GM18858 (cell line): ENCODE results near the gene LGALS9B.
"Not testable (repeated sequence)": the region's sequence is repeated elsewhere in the genome, so short reads cannot be mapped to it uniquely, and the experiment has no call there.

Source experiments
- ATAC-seq: cut with Tn5 transposase; IDR thresholded peaks from one replicate; pipeline ENCODE4 v1.9.1; 2021; ENCODE audit not compliant: unreplicated experiment

Gene LGALS9B

GRCh38 chr17:20469107-20469506 is 1.8 kb upstream of the LGALS9B start:
- not testable (repeated sequence) for ATAC-seq

GRCh38 chr17:20466999-20467398 is 340 bp downstream of the LGALS9B start:
- not testable (repeated sequence) for ATAC-seq

GRCh38 chr17:20466553-20466952 is 786 bp downstream of the LGALS9B start:
- not testable (repeated sequence) for ATAC-seq

- ATAC-seq = not testable (repeated sequence)
Measured at GRCh38 chr17:20465535-20465934, 1.8 kb downstream of the LGALS9B start.

- not testable (repeated sequence) for ATAC-seq
Measured at GRCh38 chr17:20464854-20465414, 2.4 kb downstream of the LGALS9B start.

GRCh38 chr17:20462158-20462557 is 5.2 kb downstream of the LGALS9B start:
- ATAC-seq = not testable (repeated sequence)

DNA sequence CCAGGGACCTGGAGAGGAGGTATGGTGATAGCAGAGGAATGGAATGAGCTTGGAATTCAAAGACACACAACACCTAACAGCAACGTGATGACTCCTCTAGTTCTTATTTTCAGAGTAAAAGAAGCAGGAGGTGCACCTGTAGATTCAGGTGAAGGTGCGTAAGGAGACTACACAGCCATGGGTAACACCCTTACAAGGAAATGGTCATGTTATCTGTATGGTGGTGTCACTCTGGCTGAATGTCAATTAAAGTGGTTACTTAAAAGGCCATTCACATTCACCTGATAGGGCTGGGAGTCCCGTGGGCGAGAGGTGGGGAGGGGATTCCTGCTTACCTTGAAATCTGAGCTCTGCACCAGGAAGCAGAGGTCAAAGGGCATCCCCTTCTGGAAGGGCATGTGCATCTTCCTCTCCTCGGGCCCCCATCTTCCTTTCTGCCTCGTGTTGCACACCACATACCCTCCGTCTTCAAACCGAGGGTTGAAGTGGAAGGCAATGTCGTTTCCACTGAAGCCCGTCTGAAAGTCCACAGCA is 9.4 kb downstream of the LGALS9B start:
- ATAC-seq = not testable (repeated sequence)

GRCh38 chr17:20455106-20455505 is 12.2 kb downstream of the LGALS9B start:
- not testable (repeated sequence) for ATAC-seq

- ATAC-seq = not testable (repeated sequence)
Measured at GRCh38 chr17:20453820-20454434, 13.4 kb downstream of the LGALS9B start.

DNA sequence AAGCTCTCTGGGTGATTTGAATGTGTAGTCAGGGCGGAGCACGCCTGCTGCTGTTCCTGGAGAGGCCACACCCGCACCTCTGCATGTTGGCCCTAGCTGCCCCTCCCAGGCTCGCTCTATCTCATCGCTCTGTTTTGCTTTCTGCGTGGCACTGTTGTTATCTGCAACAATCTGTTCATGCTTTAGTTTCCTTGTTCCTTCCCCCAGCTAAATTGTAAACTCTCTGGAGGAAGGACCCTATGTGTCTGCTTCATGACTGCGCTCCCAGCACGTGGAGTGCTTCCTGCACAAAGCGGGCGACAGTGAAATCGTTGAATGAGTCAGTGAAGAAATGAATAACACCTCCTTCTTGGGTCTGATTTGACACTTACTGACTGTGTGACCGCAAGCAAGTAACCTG is 16.5 kb downstream of the LGALS9B start:
- not testable (repeated sequence) for ATAC-seq

DNA sequence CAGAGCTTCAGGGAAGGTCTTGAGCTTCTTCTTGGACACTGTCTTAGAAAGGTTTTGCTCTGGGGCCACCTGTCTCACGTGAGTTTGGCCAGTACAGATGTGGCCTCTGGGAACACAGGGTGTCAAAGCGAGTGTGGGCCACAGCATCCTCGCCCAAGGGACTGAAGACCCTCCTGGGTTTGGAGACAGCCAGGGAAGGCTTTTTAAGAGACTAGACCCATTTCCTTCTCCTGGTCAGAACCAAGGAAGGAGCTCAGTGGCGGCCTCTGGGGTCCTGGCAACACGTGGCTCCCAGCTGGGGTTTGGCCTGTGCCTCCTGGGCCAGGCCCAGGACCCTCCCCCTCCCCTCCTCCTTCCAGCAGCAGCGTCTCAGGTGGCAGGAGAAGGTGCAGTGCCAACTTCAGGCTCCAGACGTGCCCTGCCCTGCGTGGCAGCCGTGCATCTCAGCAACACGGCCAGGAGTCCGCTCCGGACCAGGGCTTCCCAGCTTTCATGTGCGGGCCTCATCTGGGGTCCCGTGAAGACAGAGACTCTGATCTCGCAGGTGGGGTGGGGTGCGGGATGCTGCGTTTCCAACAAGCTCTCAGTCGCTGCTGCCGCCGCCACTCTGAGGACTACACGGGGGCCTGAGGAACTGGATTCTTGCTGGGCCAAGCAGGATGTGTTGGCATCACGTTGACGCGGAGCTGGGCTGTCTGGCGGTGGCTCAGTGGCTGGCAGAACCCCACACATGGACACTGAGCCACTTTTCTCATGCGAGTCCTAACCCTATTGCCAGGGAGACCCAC is 19.6 kb downstream of the LGALS9B start:
- not testable (repeated sequence) for ATAC-seq

DNA sequence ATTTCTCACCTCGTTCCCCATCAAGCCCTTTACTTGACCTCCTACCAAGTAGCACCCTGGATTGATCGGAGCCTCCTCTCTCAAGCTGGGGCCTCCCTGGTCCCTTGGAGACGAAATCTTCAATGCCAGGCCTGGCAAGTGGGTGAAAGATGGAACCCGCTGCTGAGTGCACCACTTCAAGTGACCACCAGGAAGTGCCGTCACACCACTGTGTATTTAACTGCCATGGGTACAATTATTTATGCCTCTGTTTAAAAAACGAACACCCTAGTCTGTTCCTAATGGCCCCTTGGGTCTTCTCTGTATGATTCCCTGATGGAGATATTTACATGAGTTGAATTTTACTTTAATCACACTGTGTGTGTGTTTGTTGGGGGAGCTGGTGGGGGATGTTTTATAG is 20.4 kb downstream of the LGALS9B start:
- ATAC-seq = not testable (repeated sequence)

- ATAC-seq = not testable (repeated sequence)
Measured at GRCh38 chr17:20444581-20445236, 22.6 kb downstream of the LGALS9B start.

- not testable (repeated sequence) for ATAC-seq
Measured at GRCh38 chr17:20444173-20444572, 23.2 kb downstream of the LGALS9B start.

GRCh38 chr17:20443632-20444031 is 23.7 kb downstream of the LGALS9B start:
- not testable (repeated sequence) for ATAC-seq

GRCh38 chr17:20440665-20441064 is 26.7 kb downstream of the LGALS9B start:
- not testable (repeated sequence) for ATAC-seq

- ATAC-seq = not testable (repeated sequence)
Measured at GRCh38 chr17:20435166-20435565, 32.2 kb downstream of the LGALS9B start.

DNA sequence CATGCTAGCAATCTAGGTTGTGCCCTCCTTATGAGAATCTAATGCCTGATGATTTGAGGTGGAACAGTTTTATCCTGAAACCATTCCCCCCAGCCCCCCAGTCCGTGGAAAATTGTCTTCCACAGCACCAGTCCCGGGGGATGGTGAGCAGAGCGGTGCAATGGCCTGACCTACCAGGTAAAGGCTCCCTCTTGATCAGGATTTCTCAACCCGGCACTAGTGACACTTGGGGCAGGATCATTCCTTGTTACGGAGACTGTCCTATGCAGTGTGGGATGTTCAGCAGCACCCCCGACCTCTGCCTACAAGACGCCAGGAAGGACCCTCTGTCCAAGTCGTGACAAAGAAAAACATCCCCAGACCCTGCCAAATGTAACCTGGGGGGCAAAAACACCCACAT is 34.0 kb downstream of the LGALS9B start:
- not testable (repeated sequence) for ATAC-seq

DNA sequence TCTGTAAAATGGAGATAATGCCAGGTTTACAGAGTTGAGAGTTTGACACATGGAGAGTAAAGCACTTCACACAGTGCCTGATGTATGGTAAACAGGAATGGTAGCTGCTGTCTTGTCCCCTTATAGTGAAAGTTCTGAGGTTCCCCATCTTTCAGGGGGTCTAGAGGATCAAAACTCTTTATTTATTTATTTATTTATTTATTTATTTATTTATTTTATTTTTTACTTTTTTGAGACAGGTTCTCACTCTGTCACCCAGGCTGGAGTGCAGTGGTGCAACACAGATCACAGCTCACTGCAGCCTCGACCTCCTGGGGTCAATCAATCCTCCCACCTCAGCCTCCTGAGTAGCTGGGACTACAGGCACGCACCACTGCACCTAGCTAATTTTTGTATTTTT is 40.1 kb downstream of the LGALS9B start:
- ATAC-seq = not testable (repeated sequence)

DNA sequence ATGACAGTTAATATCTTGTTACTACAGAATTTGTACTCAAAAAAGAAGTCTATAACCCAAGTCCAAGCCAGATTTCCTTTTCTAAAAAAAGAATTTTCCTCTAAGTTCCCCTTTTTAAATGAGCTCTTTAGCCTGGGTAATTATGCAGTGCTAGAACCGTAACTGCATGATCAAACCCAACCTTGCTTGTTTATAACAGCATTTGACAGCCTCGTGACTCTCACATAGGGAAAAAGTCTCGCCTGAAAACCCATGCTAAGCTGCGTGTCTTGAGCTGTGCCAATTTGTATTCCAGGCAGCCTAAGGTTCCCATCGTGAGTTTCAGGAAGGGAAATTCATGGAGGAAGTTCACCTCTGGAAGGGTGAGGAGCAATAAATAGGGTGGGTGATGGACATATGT is 44.5 kb downstream of the LGALS9B start:
- not testable (repeated sequence) for ATAC-seq

- ATAC-seq = not testable (repeated sequence)
Measured at GRCh38 chr17:20418838-20419237, 48.5 kb downstream of the LGALS9B start.
